WTC11 (cell line): ENCODE data around the gene CLOCK. TPM values are rescaled to one million over a fixed set of nuclear protein-coding genes. Genes with fewer than 3 reads are reported as not detected.

Experiments
- ATAC-seq: fragments of 200-7000 bp; cut with Tn5 transposase; 2 replicates; pipeline ENCODE4 v1.10.0; 2021; ENCODE audit warnings: mild to moderate bottlenecking, moderate library complexity
- CTCF ChIA-PET: fragments of 300-600 bp; sonication (Branson Sonifier 250); formaldehyde crosslinking; loops from one replicate; lab custom pipeline; 2021; ENCODE audit warnings: antibody characterized with exemption; lab: Charles Lee
- POLR2A ChIA-PET: fragments of 350-600 bp; sonication (Branson Sonifier 250); formaldehyde crosslinking; loops from one replicate; lab custom pipeline; 2021; ENCODE audit warnings: antibody characterized with exemption; lab: Charles Lee
- DNase-seq: peaks from one replicate; pipeline ENCODE4 v3.0.0; 2021; ENCODE audit warnings: low spot score
- H3K27ac Mint-ChIP-seq: 2 replicates; pipeline ENCODE4 v1.8.0; 2021; ENCODE audit warnings: mixed read lengths
- H3K27me3 Mint-ChIP-seq: 2 replicates; pipeline ENCODE4 v1.8.0; 2021; ENCODE audit warnings: low read depth, mild to moderate bottlenecking, moderate library complexity, mixed read lengths
- H3K36me3 Mint-ChIP-seq: 2 replicates; pipeline ENCODE4 v1.8.0; 2021; ENCODE audit warnings: mixed read lengths
- H3K4me1 Mint-ChIP-seq: 2 replicates; pipeline ENCODE4 v1.8.0; 2022; ENCODE audit warnings: mixed read lengths
- H3K4me3 Mint-ChIP-seq: 2 replicates; pipeline ENCODE4 v1.8.0; 2021; ENCODE audit warnings: mild to moderate bottlenecking, moderate library complexity, mixed read lengths
- H3K9me3 Mint-ChIP-seq: 2 replicates; pipeline ENCODE4 v1.8.0; 2021; ENCODE audit warnings: mixed read lengths
- CBFB ChIP-seq: sonication (generic); formaldehyde crosslinking; IDR thresholded peaks from 2 replicates; pipeline ENCODE4 v1.8.1; 2022; ENCODE audit warnings: mild to moderate bottlenecking, low read depth, missing genetic modification reagents
- ESRRA ChIP-seq: sonication (generic); formaldehyde crosslinking; IDR thresholded peaks from 2 replicates; pipeline ENCODE4 v1.8.1; 2022; ENCODE audit warnings: mild to moderate bottlenecking, missing genetic modification reagents, borderline replicate concordance
- ETV6 ChIP-seq: sonication (generic); formaldehyde crosslinking; IDR thresholded peaks from 2 replicates; pipeline ENCODE4 v1.8.1; 2022; ENCODE audit warnings: mild to moderate bottlenecking, missing genetic modification reagents
- FOXP1 ChIP-seq: sonication (generic); formaldehyde crosslinking; IDR thresholded peaks from 2 replicates; pipeline ENCODE4 v1.8.0; 2022; ENCODE audit warnings: missing genetic modification reagents, mild to moderate bottlenecking, moderate library complexity, borderline replicate concordance
- GTF2I ChIP-seq: fragments of 250-450 bp; sonication (Bioruptor Pico); conservative IDR thresholded peaks from 2 replicates; pipeline ENCODE4 v1.4.0; 2021; ENCODE audit warnings: mild to moderate bottlenecking
- IRF2 ChIP-seq: sonication (generic); formaldehyde crosslinking; IDR thresholded peaks from 2 replicates; pipeline ENCODE4 v1.8.0; 2022; ENCODE audit warnings: low read depth, missing genetic modification reagents, borderline replicate concordance
- JAZF1 ChIP-seq: fragments of 250-450 bp; sonication (Bioruptor Pico); IDR thresholded peaks from 2 replicates; pipeline ENCODE4 v1.9.0; 2021; ENCODE audit warnings: moderate library complexity, mild to moderate bottlenecking, inconsistent platforms
- PRRX2 ChIP-seq: fragments of 250-450 bp; sonication (Bioruptor Pico); IDR thresholded peaks from 2 replicates; pipeline ENCODE4 v1.8.0; 2021; ENCODE audit warnings: mild to moderate bottlenecking
- SMAD3 ChIP-seq: sonication (generic); formaldehyde crosslinking; IDR thresholded peaks from 2 replicates; pipeline ENCODE4 v1.8.0; 2022; ENCODE audit warnings: missing genetic modification reagents, mild to moderate bottlenecking, borderline replicate concordance
- SP1 ChIP-seq: sonication (generic); formaldehyde crosslinking; conservative IDR thresholded peaks from 2 replicates; pipeline ENCODE4 v1.8.1; 2022; ENCODE audit warnings: missing genetic modification reagents
- ZNF121 ChIP-seq: sonication (generic); formaldehyde crosslinking; IDR thresholded peaks from 2 replicates; pipeline ENCODE4 v1.8.0; 2023; ENCODE audit warnings: missing genetic modification reagents
- ZNF232 ChIP-seq: sonication (generic); formaldehyde crosslinking; IDR thresholded peaks from 2 replicates; pipeline ENCODE4 v1.8.0; 2022; ENCODE audit warnings: mild to moderate bottlenecking, missing genetic modification reagents
- ZNF317 ChIP-seq: sonication (generic); formaldehyde crosslinking; IDR thresholded peaks from 2 replicates; pipeline ENCODE4 v1.8.1; 2023; ENCODE audit warnings: low read depth, mild to moderate bottlenecking, moderate library complexity, missing genetic modification reagents, borderline replicate concordance
- total RNA-seq: library from RNA; stranded (reverse); gene quantifications from 3 replicates; pipeline ENCODE4 v1.2.3, GENCODE V29; 2021
- TF ChIP-seq, protein P1 (sequence below): sonication (generic); formaldehyde crosslinking; IDR thresholded peaks from 2 replicates; pipeline ENCODE4 v1.8.1; 2023; ENCODE audit warnings: mild to moderate bottlenecking, missing genetic modification reagents, moderate library complexity
- TF ChIP-seq, protein P2 (sequence below): sonication (generic); formaldehyde crosslinking; IDR thresholded peaks from 2 replicates; pipeline ENCODE4 v1.8.1; 2022; ENCODE audit warnings: missing genetic modification reagents, borderline replicate concordance
- TF ChIP-seq, protein P3 (sequence below): sonication (generic); formaldehyde crosslinking; conservative IDR thresholded peaks from 2 replicates; pipeline ENCODE4 v1.8.1; 2022; ENCODE audit warnings: mild to moderate bottlenecking, missing genetic modification reagents
- TF ChIP-seq, protein P4 (sequence below): sonication (generic); formaldehyde crosslinking; IDR thresholded peaks from 2 replicates; pipeline ENCODE4 v1.8.0; 2022; ENCODE audit warnings: mild to moderate bottlenecking, missing genetic modification reagents
- TF ChIP-seq, protein P5 (sequence below): fragments of 250-450 bp; sonication (Bioruptor Pico); IDR thresholded peaks from 2 replicates; pipeline ENCODE4 v1.9.0; 2021; ENCODE audit warnings: mild to moderate bottlenecking
- TF ChIP-seq, protein P6 (sequence below): sonication (generic); formaldehyde crosslinking; IDR thresholded peaks from 2 replicates; pipeline ENCODE4 v1.8.0; 2023; ENCODE audit warnings: missing genetic modification reagents, mild to moderate bottlenecking, borderline replicate concordance
- TF ChIP-seq, protein P7 (sequence below): sonication (generic); formaldehyde crosslinking; IDR thresholded peaks from 2 replicates; pipeline ENCODE4 v1.8.0; 2022; ENCODE audit warnings: mild to moderate bottlenecking, missing genetic modification reagents

Gene CLOCK
- total RNA-seq, 1 experiment from 2014 or later, result 18.6 TPM

DNA sequence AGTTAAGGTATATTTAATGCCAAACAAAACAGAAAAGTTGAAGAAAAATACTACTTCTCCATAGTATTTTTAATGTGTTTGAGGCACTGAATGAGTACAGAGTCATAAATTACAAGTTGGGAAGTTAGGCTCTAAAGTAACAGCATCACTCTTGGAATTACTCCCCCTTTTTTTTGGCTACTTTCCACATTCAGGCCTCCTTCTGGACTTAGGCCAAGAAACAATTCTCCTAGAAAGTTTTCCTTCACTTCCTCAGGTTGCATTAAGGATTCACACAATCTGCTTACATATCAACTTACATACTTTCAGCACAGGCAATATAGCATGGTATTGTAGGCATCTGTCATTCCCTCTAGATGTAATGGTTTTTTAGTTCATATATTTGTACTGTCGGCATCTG, 98.9 kb downstream of the CLOCK start:
- DNase-seq, result no peak
- no peaks in the 10 kb centered on the region for H3K27me3 Mint-ChIP-seq
- ChIA-PET CTCF (interaction anchor here (1.4 kb wide), 1 partner anchor 187 kb away, joined by 3 read pairs; no protein-coding TSS in a partner anchor), POLR2A (no interaction called here)
- no peaks in the 10 kb centered on the region for H3K9me3 Mint-ChIP-seq
- no peak overlapping the region for H3K27ac Mint-ChIP-seq
- H3K36me3 Mint-ChIP-seq, result peaks cover 45% of the 10 kb centered on the region
- no peaks in the 10 kb centered on the region for H3K4me1 Mint-ChIP-seq
- TF ChIP-seq, protein P1, sequence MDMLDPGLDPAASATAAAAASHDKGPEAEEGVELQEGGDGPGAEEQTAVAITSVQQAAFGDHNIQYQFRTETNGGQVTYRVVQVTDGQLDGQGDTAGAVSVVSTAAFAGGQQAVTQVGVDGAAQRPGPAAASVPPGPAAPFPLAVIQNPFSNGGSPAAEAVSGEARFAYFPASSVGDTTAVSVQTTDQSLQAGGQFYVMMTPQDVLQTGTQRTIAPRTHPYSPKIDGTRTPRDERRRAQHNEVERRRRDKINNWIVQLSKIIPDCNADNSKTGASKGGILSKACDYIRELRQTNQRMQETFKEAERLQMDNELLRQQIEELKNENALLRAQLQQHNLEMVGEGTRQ (CRISPR knock-in tag), result no peak
- TF ChIP-seq ZNF121 (no peak), ETV6 (no peak), IRF2 (CRISPR knock-in tag) (no peak), SMAD3 (CRISPR knock-in tag) (no peak), JAZF1 (CRISPR knock-in tag) (no peak), SP1 (no peak), GTF2I (CRISPR knock-in tag) (no peak), ESRRA (CRISPR knock-in tag) (no peak), PRRX2 (no peak), ZNF317 (CRISPR knock-in tag) (no peak), ZNF232 (CRISPR knock-in tag) (no peak), CBFB (no peak), FOXP1 (CRISPR knock-in tag) (no peak)
- TF ChIP-seq, protein P2, sequence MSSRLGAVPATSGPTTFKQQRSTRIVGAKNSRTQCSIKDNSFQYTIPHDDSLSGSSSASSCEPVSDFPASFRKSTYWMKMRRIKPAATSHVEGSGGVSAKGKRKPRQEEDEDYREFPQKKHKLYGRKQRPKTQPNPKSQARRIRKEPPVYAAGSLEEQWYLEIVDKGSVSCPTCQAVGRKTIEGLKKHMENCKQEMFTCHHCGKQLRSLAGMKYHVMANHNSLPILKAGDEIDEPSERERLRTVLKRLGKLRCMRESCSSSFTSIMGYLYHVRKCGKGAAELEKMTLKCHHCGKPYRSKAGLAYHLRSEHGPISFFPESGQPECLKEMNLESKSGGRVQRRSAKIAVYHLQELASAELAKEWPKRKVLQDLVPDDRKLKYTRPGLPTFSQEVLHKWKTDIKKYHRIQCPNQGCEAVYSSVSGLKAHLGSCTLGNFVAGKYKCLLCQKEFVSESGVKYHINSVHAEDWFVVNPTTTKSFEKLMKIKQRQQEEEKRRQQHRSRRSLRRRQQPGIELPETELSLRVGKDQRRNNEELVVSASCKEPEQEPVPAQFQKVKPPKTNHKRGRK (CRISPR knock-in tag), result no peak
- TF ChIP-seq, protein P3, sequence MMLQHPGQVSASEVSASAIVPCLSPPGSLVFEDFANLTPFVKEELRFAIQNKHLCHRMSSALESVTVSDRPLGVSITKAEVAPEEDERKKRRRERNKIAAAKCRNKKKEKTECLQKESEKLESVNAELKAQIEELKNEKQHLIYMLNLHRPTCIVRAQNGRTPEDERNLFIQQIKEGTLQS (CRISPR knock-in tag), result no peak
- TF ChIP-seq, protein P4, sequence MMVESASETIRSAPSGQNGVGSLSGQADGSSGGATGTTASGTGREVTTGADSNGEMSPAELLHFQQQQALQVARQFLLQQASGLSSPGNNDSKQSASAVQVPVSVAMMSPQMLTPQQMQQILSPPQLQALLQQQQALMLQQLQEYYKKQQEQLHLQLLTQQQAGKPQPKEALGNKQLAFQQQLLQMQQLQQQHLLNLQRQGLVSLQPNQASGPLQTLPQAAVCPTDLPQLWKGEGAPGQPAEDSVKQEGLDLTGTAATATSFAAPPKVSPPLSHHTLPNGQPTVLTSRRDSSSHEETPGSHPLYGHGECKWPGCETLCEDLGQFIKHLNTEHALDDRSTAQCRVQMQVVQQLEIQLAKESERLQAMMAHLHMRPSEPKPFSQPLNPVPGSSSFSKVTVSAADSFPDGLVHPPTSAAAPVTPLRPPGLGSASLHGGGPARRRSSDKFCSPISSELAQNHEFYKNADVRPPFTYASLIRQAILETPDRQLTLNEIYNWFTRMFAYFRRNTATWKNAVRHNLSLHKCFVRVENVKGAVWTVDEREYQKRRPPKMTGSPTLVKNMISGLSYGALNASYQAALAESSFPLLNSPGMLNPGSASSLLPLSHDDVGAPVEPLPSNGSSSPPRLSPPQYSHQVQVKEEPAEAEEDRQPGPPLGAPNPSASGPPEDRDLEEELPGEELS (CRISPR knock-in tag), result no peak
- TF ChIP-seq, protein P5, sequence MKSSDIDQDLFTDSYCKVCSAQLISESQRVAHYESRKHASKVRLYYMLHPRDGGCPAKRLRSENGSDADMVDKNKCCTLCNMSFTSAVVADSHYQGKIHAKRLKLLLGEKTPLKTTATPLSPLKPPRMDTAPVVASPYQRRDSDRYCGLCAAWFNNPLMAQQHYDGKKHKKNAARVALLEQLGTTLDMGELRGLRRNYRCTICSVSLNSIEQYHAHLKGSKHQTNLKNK (CRISPR knock-in tag), result no peak
- TF ChIP-seq, protein P6, sequence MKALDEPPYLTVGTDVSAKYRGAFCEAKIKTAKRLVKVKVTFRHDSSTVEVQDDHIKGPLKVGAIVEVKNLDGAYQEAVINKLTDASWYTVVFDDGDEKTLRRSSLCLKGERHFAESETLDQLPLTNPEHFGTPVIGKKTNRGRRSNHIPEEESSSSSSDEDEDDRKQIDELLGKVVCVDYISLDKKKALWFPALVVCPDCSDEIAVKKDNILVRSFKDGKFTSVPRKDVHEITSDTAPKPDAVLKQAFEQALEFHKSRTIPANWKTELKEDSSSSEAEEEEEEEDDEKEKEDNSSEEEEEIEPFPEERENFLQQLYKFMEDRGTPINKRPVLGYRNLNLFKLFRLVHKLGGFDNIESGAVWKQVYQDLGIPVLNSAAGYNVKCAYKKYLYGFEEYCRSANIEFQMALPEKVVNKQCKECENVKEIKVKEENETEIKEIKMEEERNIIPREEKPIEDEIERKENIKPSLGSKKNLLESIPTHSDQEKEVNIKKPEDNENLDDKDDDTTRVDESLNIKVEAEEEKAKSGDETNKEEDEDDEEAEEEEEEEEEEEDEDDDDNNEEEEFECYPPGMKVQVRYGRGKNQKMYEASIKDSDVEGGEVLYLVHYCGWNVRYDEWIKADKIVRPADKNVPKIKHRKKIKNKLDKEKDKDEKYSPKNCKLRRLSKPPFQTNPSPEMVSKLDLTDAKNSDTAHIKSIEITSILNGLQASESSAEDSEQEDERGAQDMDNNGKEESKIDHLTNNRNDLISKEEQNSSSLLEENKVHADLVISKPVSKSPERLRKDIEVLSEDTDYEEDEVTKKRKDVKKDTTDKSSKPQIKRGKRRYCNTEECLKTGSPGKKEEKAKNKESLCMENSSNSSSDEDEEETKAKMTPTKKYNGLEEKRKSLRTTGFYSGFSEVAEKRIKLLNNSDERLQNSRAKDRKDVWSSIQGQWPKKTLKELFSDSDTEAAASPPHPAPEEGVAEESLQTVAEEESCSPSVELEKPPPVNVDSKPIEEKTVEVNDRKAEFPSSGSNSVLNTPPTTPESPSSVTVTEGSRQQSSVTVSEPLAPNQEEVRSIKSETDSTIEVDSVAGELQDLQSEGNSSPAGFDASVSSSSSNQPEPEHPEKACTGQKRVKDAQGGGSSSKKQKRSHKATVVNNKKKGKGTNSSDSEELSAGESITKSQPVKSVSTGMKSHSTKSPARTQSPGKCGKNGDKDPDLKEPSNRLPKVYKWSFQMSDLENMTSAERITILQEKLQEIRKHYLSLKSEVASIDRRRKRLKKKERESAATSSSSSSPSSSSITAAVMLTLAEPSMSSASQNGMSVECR (CRISPR knock-in tag), result no peak
- TF ChIP-seq, protein P7, sequence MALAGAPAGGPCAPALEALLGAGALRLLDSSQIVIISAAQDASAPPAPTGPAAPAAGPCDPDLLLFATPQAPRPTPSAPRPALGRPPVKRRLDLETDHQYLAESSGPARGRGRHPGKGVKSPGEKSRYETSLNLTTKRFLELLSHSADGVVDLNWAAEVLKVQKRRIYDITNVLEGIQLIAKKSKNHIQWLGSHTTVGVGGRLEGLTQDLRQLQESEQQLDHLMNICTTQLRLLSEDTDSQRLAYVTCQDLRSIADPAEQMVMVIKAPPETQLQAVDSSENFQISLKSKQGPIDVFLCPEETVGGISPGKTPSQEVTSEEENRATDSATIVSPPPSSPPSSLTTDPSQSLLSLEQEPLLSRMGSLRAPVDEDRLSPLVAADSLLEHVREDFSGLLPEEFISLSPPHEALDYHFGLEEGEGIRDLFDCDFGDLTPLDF (CRISPR knock-in tag), result no peak
- no peak for ATAC-seq
- no peak overlapping the region for H3K4me3 Mint-ChIP-seq
